GM21717 (cell line): Measurements from ENCODE around the gene HDAC9.
A peak's percentile ranks its signal among the peaks of the same experiment; 100 is the strongest.

Source experiments
- ATAC-seq: cut with Tn5 transposase; IDR thresholded peaks from one replicate; pipeline ENCODE4 v1.9.1; 2021; ENCODE audit warnings: mild to moderate bottlenecking, moderate library complexity; ENCODE audit not compliant: unreplicated experiment

HDAC9 gene

DNA sequence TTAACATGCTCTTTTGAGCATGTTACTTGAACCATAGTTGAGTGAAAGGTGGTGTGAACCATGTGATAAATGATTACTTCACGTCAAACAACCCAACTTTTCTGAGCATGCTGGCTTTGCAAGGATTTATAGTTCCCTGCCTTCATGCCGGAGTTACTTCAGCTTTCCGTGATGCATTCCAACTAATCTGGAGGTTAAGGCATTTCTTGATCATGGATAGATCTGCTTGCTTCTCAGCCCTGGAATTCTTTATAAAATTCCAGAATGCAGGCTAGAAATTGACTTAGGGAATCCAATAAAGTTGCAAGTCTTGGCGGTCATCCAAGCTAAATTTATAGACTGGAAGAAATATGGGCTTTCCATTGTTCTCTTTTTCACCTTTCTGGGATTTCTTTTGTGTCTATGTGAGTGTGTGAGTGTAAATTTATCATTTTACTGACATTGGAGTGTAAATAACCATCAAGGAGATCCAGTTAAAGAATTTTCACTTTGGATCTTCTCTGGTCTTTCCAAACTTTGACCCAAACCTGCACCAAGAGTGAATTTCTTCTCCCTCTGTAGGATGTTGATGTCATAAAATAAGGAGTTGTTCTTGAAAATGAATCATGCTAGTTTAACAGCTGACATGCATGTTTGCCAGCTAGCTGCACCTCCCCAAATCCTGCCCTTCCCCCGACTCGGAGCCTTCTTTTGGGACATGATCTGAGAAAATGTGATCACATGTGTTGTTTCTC is 332.9 kb downstream of the HDAC9 start:
- ATAC-seq, result no peak

- no peak for ATAC-seq
Observed at GRCh38 chr7:18828994-18829857, 333.7 kb downstream of the HDAC9 start.

GRCh38 chr7:18829858-18830285 is 334.3 kb downstream of the HDAC9 start:
- ATAC-seq, result no peak

DNA sequence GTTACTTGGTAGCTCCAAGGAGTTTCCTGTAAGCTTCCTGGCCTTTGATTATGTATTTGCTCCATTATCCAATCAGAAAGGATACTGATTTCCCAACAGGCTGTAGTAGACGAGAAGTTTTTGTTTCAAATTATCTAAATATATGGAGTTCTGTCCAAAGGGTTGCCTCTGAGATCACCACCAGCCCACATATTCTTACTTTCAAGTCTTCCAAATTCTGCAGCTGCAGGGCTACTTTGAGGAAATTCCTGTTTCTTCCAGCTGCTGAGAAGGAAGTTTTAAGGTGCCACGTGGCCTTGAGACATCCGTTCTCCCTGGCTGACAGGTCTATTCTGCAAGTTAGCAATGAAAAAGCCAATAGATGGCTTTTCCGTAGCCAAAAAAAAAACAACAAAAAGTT is 335.9 kb downstream of the HDAC9 start:
- no peak for ATAC-seq

DNA sequence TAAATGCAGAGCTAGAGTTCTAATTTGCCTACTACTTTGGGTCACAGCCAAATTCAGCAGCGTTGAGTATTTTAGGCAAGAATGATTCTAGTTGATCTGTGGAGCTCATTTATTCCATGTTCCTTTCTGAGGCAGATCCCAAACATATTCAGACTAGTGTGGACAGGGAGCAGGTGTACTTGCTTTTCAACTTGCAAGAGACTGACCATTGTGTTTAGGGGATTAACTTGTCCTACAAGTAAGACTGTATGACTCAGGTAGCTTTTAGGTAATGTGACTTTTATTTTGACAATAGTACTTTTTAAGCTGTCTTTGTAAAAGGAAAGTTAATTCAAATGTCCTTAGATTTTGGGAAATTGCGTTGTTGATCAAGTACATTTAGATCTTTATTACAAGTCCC is 336.4 kb downstream of the HDAC9 start:
- no peak for ATAC-seq

DNA sequence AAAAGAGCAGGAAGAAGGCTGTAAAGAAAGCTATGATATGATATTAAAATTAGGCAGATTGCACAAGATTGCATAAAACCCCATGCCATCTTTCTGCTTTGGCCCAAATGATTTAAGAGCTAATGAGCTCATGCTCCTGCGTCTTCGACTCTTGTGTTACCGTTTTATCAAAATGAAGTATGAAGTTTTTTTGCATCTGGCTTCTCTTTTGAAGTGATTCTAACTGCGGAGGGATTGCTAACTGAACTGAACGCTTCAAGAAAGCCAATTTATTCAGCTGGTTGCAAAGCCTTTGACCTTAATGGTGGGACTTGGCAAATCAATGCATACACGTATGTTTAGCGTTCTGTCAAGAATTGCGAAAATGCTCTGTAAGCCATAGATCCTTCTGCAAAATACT is 339.0 kb downstream of the HDAC9 start:
- no peak for ATAC-seq

DNA sequence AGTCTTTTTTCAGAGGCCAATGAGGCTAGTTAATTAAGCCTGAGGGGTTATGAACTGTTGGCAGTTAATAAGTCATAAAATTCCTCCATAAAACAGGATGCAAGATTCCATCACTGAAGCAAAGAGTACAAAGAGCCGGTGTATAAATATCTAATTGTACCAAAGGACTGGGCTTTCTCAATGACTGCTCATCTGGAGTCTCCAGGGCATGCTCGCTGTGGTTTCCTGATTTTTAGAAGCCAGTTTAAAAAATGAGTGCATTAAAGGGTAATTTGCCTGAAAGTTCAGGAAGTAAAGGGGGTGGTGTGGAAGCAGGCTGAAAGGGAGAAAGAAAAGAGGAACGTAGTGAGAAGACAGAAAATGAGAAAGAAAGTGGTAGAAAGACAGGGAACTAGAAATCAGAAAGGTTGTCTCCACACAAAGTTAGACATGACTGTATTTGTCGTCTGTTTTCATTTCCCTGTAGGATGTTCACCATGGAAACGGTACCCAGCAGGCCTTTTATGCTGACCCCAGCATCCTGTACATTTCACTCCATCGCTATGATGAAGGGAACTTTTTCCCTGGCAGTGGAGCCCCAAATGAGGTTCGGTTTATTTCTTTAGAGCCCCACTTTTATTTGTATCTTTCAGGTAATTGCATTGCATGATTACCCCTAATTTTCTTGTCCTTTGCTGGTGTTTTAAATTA is 339.6 kb downstream of the HDAC9 start:
- ATAC-seq, result no peak

DNA sequence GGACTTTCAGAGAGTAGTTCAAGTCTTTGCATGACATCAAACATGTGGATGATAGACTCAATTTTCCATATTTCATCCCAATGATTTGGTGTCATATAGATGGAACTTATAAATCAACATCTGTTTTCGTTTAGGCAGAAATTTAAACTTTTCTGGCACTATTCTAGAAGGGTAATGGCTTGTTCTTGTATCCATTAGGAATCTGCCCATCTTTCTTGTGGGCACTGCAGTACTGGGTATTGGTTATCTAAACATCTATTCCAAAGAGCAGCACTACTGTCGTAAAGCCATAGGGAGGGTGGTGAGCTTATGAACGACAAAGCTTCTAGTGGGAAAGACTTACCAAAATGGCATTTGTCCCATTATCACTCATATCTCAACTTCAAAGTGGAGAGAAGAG is 348.4 kb downstream of the HDAC9 start:
- ATAC-seq, result no peak

DNA sequence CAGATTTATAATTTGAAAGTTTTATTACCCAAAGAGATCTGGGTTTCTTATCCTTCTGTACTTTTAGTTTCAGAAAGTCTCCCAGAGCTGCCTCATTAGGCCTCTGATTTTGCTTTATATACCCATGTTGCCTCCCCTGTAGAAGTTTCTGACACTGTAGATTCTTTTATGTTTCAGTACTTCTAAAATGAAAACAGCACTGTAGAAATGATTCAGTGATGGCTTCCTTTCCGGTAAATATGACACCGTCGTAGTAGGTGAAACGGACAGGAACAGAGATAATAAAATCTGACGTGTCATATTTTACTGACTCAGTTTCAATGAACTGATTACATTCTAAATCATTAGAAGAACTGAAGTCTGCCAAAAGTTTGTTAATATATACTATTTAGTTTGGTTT is 349.2 kb downstream of the HDAC9 start:
- no peak for ATAC-seq

- ATAC-seq, result no peak
Observed at GRCh38 chr7:18845700-18846099, 350.2 kb downstream of the HDAC9 start.

DNA sequence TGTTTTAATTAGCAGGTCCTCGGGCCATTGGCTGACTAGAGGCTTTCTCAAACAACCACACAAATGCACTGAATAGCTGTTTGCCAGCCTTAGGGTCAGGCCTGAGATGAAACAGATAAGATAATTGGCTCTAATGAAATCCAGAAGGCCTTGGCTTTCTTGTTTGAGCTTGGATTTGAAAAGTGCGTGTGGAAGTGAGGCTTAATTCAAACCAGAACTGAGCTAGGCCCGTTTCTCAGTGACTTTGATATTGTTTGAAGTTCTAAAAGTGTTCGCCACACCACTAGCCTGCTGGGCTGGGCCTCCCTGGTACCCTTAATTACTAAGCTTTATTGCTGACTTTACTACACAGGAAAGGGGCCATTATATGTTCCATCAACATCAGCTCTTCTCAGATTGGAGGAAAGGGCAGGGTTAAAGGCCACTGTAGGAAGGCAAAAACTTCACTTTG is 351.2 kb downstream of the HDAC9 start:
- ATAC-seq, result no peak

GRCh38 chr7:18849130-18849529 is 353.6 kb downstream of the HDAC9 start:
- ATAC-seq, result no peak

DNA sequence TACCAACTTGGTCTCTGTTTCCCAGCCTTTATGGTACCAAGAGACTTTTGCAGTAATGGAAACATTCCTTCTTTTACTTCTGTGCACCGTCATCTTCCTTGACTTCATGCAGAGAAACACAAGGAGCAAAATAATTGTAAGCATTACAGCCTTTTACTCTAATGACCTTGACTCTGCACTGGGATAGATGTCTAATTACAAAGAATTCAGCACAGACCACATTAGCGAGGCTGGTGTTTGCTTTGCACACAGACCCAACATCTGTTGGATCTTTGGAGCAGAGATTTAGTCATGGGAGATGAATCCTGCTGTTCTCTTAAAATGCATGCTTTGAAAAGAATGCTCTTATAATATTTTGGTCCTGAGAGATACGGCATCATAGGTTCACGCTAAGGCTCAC is 360.2 kb downstream of the HDAC9 start:
- no peak for ATAC-seq

DNA sequence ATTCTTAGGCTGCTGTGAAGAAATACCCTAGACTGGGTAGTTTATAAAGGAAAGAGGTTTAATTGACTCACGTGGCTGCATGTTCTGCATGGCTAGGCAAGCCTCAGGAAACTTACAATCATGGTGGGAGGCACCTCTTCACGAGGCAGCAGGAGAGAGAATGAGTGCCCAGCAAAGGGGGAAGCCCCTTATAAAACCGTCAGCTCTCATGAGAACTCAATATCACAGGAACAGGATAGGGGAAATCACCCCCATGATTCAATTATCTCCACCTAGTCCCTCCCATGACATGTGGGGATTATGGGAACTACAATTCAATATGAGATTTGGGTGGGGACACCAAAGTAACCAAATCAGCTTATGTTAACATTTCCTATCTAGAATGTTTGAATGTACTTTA is 362.7 kb downstream of the HDAC9 start:
- no peak for ATAC-seq

- ATAC-seq, result no peak
Observed at GRCh38 chr7:18859318-18859717, 363.8 kb downstream of the HDAC9 start.

GRCh38 chr7:18860221-18860620 is 364.7 kb downstream of the HDAC9 start:
- ATAC-seq, result no peak

GRCh38 chr7:18861514-18862118 is 366.1 kb downstream of the HDAC9 start:
- ATAC-seq, result peak; percentile 81

- ATAC-seq, result no peak
Observed at GRCh38 chr7:18864967-18865366, 369.4 kb downstream of the HDAC9 start.

DNA sequence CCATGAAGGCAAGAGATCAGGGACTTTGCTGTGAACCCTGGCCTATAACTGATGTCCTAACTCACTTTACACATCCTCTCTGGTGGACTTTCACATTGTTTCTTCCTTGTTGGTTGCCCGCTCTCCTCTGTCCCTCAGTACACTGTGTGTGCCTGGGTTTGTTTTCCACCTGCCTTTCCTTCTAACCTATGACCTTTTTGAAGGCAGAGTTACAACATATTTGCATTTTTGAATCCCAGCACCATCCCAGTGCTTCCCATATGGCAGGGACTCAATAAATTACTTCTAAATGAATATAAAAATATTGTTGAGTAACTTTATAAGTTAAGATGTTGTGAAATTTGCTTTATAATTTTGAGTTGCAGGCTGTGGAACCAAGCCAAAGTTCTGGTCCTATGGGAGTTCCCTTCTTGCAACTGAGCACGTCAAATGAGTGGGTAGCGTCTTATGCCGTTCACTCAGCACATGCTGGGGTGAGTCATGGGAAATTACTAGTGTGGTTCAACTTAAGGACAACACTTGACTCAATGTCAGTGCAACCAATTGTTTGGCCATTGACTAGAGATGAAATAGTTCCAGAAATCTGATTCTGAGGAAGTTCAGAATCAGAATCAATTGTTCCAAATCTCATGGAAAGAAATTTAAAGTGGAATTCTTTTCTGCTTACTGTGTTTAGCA is 370.9 kb downstream of the HDAC9 start:
- ATAC-seq, result peak; percentile 86

GRCh38 chr7:18872344-18872743 is 376.8 kb downstream of the HDAC9 start:
- no peak for ATAC-seq
